Central memory CD4-positive, alpha-beta T cell (primary cell): Measurements from ENCODE around the gene INA.
"Not testable (repeated sequence)": the region's sequence is repeated elsewhere in the genome, so short reads cannot be mapped to it uniquely, and the experiment has no call there.

Source experiments
- DNase-seq: peaks from one replicate; pipeline ENCODE4 v3.0.0; 2022
- total RNA-seq, 3 experiments: gene quantifications; one replicate each; lab custom pipeline; 2026; lab: John Stamatoyannopoulos, UW

Gene INA
- 0 to 0.67 (median 0.11) reads per million in 3 experiments for total RNA-seq

- no peak for DNase-seq
Observed at GRCh38 chr10:103276896-103277712, at the start of gene INA. Gene INA (plus strand): TSS chr10:103277138. CDS start chr10:103277212, 74 bp downstream.

DNA sequence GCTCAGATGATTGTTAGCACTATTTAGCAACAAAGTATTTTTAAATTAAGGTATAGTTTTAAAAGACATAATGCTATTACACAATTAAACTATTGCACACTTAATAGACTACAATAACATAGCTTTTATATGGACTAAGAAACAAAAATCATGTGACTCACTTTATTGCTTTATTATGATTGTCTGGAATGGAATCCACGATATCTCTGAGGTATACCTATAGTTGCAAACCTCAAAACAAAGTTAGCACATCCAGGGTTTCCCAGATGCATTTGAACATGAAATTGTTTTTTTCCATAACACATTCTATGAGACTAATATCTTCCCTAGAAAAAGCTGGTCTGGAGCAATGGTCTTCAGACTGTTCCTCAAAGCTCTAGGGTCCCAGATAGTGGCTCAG is 49.5 kb upstream of the INA start:
- no peak for DNase-seq

- no peak for DNase-seq
Observed at GRCh38 chr10:103231047-103231551, 45.8 kb upstream of the INA start.

DNA sequence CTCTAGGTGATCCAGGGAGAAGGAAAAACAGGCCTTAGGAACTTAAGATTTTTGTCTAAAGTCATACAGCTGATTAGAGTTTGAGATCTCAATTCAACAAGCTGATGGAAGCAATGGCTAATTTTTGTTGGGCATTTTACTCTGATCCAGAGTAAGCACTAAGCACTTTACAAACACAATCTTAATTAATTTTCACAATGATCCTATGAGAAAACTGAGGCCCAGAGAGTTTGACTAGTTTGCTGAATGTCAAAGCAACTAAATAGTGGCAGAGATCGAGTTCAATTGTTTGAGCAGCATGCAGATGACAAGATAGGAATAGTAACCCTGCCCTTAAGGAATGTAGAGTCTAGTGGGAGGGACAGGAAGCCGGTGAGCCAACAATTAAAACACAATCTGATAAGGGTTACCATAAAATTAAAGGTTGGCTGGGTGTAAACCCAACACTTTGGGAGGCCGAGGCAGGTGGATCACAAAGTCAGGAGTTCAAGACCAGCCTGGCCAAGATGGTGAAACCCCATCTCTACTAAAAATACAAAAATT is 44.7 kb upstream of the INA start:
- DNase-seq, result no peak

GRCh38 chr10:103232772-103233488 is 44.0 kb upstream of the INA start:
- no peak for DNase-seq

- DNase-seq, result no peak
Observed at GRCh38 chr10:103235775-103236174, 41.2 kb upstream of the INA start.

DNA sequence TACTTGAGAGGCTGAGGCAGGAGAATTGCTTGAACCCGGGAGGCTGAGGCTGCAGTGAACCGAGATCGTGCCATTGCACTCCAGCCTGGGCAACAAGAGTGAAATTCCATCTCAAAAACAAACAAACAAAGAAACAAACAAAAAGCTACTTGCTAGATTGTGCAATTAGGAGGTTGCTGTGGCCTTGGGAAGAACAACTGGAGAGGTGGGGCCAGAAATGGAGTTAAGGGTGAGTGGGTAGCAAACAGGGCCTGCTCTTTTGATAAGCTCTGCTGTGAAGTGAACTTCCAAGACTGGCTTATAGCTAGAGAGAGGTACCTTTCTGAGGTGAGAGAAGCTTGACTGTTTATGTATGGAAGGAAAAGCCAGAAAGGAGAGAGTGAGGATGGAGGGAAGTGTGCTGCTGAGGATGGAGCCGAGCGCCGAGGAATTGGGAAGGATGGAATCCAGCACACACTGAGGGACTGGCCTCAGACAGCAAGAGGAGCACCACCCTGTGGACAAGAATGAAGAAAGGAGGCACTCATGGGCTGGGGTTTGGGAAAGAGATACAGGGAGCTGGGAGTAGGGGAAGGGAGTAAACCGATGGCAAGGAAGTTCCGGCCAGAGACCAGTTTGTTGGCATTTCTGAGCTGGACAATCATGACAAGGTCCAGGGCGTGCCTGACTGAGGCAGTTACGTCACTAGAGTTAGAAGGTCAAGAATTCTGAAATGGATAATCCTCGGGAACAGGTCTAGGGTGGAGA is 38.3 kb upstream of the INA start:
- DNase-seq, result no peak

- DNase-seq, result no peak
Observed at GRCh38 chr10:103241262-103242011, 35.5 kb upstream of the INA start.

- peak; percentile 51 for DNase-seq
Observed at GRCh38 chr10:103244666-103245271, 32.2 kb upstream of the INA start.

GRCh38 chr10:103245587-103245986 is 31.4 kb upstream of the INA start, which contains the start of gene RPEL1:
Gene RPEL1 (plus strand): TSS chr10:103245887. CDS start chr10:103245997, 110 bp downstream.
- not testable (repeated sequence) for DNase-seq

GRCh38 chr10:103246324-103246723 is 30.6 kb upstream of the INA start:
- DNase-seq, result no peak

DNA sequence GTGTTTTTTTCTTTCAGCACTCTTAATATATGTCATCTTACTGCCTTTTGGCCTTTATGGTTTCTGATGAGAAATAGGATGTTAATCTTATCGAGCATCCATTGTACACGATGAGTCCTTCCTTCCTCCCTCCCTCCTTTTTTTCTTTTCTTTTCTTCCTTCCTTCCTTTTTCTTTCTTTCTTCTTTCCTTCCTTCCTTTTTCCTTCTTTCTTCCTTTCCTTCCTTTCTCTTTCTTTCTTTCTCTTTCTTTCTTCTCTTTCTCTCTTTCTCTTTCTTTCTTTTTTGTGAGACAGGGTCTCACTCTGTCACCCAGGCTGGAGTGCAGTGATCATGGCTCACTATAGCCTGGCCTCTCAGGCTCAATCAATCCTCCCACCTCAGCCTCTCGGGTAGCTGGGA is 22.8 kb upstream of the INA start:
- DNase-seq, result no peak

DNA sequence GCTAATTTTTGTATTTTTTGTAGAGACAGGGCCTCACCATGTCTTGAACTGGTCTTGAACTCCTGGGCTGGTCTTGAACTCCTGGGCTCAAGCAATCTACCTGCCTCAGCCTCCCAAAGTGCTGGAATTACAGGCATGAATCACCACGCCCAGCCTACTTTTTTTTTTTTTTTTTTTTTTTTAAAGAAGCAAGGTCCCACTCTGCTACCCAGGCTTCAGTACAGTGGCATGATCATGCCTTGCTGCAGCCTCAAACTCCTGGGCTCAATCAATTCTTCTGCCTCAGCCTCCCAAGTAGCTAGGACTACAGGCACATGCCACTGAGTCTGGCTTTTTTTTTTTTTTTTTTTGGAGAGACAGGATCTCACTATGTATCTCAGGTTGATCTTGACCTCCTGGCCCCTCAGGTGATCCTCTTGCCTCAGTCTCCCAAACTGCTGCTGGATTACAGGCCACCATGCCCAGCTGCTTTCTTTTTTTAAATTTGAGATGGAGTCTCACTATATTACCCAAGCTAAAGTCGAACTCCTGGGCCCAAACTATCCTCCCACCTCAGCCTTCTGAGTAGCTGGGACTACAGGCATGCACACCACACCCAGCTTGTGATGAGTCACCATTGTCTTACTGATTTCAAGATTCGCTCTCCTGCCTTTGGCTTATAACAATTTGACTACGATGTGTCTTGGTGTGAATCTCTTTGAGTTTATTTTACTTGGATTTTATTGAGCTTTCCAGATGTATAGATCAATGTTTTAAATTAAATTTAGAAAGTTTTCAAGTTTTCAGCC is 22.2 kb upstream of the INA start:
- DNase-seq, result no peak

DNA sequence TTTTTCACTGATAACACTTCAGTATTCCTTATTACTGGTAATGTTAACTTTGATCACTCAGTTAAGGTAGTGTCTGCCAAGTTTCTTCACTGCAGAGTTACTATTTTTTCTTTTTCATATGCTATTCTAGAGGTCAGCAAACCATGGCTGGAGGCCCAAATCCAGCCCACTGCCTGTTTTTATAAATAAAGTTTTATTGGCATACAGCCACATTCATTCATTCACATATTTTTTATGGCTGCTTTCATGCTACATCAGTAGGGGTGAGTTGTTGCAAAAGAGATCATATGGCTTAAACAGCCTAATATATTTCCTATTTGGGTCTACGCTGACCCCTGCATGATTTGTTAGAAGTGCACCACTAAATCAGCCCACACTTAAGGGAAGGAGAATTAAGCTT is 20.3 kb upstream of the INA start:
- DNase-seq, result no peak

GRCh38 chr10:103257812-103258211 is 19.1 kb upstream of the INA start:
- no peak for DNase-seq

- not testable (repeated sequence) for DNase-seq
Observed at GRCh38 chr10:103258928-103259327, 18.0 kb upstream of the INA start.

DNA sequence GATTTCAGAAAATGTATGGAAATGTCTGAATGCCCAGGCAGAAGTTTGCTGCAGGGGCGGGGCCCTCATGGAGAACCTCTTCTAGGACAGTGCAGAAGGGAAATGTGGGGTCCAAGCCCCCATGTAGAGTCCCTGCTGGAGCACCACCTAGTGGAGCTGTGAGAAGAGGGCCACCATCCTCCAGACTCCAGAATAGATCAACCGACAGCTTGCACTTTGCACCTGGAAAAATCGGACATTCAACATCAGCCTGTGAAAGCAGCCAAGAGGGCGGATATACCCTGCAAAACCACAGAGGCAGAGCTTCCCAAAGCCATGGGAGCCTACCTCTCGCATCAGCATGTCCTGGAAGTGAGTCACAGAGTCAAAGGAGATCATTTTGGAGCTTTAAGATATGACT is 16.9 kb upstream of the INA start:
- DNase-seq, result no peak

DNA sequence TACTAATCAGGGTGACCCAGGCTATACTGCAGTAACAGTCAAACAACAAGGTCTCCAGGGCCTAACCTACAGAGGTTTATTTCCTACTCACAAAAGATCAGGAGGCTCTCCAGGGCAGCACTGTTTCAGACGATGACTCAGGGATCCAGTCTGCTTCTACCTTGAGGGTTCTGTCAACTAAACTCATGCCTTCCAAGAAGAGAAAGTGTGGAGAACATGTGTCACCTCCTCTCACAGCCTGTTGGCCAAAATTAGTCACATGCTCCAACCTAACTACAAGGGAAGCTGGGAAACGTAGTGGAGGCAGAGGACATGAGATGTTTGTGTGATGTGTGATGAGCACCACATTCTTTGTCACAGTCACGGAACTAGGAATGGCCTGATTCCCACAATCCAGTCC is 14.7 kb upstream of the INA start:
- DNase-seq, result no peak

DNA sequence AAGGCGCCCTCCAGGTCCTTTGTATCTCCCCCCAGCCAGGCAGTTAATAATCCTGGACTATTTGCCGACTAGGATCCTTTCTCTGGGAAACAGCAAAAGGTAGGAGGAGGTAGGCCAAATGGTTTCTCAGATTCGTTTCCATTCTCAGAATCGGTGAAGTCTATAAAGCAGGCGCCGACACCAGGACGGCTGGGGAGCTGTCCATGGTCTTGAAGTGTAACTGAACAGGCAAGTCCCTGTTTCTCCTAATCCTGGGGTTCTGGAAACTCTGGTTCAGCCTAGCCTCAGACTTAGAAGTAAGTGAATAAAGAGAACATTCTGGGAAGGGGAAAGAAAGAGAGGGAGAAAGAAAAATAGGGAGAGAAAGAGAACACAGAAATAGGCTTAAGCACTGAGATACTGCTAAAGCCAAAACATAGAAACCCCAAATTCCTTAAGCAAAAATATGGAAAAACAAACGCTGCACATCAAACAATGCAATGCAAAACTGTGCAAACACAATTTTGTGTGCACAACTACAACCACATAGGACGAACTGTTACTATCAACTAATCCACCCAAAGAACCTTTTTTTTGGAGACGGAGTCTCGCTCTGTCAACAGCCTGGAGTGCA is 11.1 kb upstream of the INA start:
- DNase-seq, result no peak

GRCh38 chr10:103273041-103273441 is 3.9 kb upstream of the INA start:
- no peak for DNase-seq
